GM19438 (cell line): ENCODE results near the gene ZNF576.
"Not testable (repeated sequence)": the region's sequence is repeated elsewhere in the genome, so short reads cannot be mapped to it uniquely, and the experiment has no call there.

ENCODE experiments used
- ATAC-seq: cut with Tn5 transposase; IDR thresholded peaks from one replicate; pipeline ENCODE4 v1.9.1; 2021; ENCODE audit warnings: low read depth; ENCODE audit not compliant: unreplicated experiment

ZNF576 gene, protein sequence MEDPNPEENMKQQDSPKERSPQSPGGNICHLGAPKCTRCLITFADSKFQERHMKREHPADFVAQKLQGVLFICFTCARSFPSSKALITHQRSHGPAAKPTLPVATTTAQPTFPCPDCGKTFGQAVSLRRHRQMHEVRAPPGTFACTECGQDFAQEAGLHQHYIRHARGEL

DNA sequence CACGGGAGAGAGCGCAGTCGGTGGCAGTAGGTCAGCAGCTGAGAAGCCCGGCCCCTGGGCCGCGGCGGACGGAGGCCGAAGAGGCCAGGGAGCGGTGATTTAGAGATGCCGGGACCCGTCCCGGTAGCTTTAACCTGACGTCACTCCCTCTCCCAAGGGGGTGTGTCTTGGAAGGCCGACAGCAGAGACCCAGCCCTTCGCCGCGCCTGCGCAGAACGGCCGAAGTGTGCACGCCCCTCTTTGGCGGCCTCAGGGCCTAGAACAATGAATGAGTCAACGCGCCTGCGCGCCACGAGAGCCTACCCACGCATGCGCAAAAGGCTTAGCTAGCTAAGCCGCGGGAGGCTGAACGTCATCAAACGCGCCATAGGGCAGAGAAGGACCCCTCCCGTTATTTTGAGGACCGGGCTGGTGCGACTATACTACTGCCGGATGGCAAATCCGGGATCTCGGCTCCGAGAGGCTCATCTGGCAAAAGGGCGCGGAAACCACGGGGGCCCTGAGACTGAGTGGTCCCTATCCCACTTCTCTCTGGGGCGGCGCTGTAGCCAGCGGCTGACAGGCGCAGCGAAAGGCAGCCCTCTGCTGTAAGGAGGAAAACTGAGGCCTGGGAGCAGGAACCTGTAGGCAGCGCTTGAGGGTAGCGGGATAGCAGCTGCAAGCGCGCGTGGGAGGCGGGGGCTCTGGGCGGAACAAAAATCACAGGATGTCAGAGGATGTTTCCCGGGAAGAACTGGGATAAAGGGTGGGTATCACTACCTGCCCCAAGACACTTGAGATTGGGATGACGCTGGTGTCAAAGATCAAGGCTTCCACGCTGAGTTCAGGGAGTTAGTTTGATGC, at the start of gene ZNF576, which contains the start of gene IRGQ:
TSS of gene ZNF576 (plus strand) at position 597 of the 843 bp plus-strand sequence. CDS start 514 bp downstream, outside the sequence.
TSS of gene IRGQ (minus strand) at position 136 of the 843 bp plus-strand sequence. CDS start 796 bp downstream, outside the sequence.
- ATAC-seq = peak; percentile 79

DNA sequence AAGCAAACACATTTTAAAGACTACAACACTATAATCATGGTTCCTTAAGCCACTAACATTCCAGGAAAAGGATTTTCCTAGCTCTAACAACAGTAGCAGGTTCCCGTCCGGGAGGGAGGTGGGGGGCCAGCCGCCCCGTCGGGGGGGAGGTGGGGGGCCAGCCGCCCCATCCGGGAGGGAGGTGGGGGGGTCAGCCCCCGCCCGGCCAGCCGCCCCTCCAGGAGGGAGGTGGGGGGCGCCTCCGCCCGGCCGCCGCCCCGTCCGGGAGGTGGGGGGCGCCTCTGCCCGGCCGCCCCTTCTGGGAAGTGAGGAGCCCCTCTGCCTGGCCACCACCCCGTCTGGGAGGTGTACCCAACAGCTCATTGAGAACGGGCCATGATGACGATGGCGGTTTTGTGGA, 48.5 kb upstream of the ZNF576 start:
- ATAC-seq = not testable (repeated sequence)

DNA sequence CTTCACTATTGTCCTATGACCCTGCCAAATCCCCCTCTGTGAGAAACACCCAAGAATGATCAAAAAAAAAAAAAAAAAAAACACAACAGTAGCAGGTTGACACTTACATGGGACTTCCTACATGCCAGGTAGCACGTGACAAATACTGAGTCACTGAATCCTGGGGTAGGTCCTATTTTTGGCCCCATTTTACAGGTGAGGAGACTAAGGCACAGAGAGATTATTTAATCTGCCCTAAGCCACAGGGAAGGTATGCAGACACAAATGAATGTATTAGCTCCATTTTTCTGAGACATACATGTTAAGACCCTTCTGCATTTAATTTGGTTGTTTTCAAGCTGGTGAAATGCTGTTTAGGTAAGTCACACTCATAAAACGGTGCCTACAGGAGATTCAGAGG, 47.7 kb upstream of the ZNF576 start:
- ATAC-seq = no peak

DNA sequence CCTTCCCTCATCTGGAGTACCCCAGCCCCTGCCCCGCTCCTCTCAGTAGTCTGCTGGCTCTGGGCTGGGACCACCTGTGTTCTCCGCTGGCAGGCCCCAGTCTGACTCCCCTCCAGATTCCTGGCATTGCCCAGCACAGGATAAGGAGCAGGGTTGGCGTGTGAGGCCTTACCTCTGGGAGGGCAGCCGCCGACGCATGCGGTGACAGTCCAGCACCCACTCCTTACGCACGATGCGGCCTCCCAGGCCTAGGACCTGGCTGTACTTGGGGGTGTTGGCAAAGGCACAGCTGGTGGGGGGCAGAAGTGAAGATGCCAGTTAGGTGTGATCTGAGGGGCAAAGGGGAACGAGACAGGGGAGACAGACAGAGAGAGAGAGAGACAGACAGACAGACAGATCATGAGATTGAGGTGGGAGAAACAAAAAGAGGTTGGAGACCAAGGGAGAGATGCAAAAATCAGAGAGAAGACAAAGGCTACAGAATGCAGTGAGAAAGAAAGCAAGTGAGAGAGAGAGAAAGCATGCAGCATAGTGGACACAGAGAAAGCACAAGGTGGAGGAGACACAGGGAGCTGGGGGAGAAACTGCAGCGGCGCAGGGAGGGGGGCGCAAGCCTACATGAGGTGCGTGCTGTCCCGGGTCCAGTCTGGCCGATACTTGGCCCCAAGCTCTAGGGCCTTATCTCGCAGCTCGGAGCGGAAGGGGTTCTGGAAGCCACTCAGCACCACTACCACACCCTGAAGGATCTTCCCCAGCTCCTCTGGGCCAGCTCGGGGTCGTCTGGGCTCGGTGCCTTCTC, 44.8 kb upstream of the ZNF576 start:
- ATAC-seq = no peak

DNA sequence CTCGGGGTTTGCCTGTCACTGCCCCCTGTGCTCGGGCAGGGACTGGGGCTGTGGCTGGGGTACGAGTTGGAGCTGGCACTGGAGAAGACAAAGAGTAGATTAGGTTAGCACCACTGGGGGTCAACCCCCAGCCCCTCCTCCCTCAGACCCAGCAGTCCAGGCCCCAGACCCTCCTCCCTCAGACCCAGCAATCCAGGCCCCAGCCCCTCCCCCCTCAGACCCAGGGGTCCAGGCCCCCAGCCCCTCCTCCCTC, 44.3 kb upstream of the ZNF576 start:
- no peak for ATAC-seq

DNA sequence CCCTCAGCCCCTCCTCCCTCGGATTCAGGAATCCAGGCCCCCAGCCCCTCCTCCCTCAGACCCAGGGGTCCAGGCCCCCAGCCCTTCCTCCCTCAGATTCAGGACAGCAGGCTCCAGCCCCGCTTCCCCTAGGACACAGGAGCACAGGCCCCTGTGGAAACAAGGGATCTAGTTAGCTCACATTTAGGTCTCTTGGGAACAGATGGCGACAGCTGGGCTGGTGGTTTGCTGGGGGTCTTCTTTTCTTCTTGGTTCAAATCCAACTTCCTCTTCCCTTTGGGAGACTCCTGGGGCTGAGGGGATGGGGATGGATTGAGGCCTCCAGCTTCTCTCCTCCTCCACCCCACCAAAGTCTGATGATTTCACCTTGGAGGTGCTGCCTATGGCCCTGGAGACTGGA, 43.8 kb upstream of the ZNF576 start:
- ATAC-seq = no peak

DNA sequence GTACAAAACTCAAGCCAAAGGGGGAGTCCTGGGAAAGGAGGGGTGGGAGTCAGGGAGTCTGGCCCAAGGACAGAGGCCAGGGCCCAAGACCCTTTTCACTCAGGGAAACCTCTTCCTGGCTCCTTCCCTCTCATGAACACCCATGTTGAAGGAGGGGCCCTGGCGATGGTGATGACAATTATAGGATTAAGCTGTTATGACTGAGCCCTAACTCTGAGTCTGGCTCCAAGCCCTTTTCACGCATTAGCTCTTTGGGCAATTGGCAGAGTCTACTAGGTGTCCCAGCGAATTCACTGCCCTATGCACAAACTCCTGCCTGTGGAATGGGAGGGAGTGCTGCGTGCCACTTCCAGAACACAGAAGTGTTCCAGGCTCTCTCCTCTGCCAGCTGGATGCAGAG, 42.7 kb upstream of the ZNF576 start:
- ATAC-seq = no peak

DNA sequence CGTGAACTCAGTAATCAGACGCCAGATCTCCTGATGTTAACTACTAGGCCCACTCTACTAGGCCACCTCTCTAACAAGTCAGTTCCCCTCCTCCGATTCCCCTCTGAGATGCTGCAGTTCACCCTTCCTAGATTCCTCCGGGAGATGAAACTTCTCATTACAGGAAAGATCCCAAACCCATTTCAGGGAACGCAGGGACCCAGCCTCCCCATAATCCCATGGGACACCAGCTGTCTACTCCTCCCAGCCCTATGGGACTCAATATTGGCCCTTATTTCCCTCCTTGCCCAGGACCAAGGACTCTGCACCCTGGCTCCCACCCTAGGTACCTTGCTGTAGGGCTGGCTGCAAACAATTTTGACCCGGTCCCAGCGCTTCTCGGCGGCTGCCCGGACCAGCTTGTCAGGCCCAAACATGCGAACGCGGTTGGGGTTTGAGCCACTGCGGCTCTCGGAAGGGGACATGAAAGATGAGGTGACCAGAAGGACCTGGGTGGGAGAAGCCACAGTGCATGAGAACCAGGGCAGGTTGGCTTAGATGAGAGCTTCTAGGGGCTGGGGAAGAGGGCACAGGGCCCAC, 42.0 kb upstream of the ZNF576 start:
- ATAC-seq = no peak

DNA sequence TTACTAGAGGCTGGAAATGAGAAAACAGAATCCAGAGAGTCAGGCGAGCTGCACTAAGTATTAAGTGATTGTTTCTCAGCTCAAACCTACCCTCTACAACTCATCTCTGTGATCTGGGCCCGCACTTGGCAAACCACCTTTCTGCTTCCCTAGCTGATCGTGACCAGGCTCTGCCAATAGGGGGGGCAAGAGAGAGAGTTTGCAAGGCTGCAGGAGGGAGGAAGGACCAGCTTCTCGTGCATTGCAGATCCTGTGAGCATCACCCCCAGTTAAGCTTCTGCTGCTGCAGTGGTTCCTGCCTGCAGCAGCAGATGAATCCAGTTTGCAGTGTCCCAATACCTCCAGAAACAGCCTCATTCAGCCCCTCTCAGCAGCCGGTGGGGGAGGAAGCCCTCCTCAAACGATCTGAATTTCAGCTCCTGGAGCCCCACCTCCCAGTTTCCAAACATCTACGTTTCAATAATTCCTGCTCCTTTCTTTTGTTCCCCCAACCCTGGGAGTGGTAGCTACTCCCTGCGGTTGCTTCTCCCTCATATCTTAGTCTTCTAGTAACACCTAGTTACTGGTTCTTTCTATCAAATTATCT, 41.1 kb upstream of the ZNF576 start:
- ATAC-seq = no peak

DNA sequence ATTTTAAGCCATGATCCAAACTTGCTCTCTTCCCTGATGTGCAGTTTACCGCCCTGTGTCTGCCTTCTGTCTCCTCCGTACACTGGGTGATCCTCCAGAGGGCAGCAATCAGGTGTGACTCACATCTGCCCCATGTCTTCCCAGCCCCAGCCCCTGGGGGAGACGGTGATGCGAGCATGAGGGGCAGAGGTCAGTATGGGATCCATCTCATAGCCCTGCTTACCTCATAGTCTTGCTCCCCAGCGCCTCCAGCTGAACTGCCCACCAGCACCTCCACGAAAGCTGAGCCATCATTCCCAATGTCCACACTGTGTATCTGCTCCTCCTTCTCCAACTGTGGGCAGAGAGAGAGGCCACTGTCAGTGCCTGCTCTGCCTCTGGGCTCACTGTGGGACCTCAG, 35.7 kb upstream of the ZNF576 start:
- ATAC-seq = no peak

DNA sequence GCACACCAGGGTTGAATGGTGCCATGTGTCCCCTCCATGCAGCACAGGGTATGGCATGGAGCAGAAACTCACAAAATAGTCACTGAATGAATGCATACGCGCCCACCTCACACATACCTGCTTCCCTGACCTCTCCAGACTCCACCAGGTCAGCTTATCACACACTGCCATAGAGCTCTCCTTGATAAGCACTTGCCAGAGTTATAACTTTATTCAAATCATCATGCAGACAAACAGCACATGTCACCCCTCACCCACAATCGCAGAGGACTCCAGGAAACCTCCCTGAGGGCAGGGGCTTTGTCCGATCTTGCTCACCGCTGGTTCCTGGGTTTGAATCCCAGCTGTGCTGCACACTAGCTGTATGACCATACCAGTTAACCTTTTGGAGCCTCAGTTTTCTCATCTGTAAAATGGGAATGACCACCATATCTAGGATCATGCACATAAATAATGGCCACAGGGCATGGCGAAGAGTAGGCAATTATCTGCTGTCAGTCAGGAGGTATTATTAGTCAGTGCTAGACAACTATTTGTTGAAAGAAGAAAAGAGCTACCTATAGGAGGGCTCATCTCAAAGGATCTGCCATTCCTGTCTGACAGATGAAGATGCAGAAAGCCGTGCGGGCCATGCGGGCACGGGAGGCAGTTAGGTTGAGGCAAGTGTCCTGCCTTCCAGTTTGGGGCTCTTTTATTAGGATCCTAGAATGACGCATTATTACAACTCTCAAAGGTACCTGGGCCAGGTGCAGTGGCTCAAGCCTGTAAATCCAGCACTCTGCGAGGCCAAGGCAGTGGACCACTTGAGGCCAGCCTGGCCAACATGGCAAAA, 35.0 kb upstream of the ZNF576 start:
- ATAC-seq = no peak

DNA sequence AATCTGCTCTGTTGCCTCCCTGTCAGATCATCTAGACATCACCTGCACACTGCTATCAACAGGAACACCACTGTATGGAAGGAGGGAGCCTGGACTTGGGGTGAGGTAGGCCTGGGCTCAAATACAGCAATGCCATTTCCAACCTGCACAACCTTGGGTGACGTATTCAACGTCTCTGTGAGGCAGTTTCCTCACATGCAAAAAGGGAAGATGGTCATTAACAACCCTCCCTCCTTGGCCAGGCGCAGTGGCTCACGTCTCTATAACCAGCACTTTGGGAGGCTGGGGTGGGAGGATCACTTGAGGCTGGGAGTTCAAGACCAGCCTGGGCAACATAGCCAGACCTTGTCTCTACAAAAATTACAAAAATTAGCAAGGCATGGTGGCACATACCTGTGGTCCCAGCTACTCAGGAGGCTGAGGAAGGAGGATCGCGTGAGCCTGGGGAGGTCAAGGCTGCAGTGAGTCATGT, 34.1 kb upstream of the ZNF576 start:
- ATAC-seq = no peak

DNA sequence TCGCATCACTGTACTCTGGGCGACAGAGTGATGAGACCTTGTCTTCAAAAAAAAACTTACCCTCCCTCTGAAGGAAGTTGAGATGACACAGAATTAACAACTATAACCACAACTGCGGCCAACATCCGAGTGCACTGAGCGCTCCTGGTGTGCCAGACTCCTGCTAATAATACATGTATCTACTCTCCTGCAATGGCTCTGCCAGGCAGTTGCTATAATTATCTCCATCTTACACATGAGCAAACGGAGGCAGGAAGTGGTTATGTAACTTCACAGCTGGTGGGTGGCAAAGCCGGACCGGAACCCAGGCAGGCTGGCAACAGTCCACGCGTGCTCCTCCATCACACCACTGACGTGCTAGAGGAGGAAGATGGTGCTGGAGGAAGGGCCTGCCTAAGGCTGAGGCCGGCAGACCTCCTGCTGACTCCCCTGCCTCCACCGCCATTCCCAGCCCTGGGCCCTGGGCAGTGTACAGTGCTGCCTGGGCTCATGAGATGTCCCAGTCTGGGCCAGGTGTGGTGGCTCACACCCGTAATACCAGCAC, 33.6 kb upstream of the ZNF576 start:
- peak; percentile 74 for ATAC-seq

DNA sequence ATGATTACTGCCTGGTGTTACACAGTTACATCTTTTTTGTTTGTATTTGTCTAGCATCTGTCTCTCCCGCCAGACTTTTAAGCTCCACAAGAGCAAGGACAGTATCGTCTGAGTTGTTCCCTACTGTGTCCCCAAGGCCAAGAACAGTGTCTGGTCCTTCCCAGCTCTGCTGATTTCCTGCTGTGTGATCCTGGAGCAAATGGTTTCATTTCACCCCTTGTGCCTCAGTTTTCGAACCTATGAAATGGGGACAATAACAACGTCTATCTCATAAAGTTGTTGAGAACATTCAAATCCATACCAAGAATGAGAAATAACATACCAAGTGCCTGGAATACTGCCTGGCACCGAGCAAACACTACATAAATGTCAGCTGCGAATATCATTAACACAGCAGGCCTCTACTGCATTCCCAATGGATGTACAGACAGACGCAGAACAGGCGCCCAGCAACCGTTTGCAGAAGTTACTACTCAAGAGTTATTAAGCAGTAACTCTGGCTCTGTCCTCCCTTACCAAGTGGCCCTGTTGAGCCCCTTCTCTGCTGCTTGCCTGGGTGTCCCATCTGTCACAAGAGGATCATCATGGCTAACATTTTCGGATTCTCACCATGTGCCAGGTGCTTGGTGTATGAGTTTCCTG, 32.5 kb upstream of the ZNF576 start:
- no peak for ATAC-seq

DNA sequence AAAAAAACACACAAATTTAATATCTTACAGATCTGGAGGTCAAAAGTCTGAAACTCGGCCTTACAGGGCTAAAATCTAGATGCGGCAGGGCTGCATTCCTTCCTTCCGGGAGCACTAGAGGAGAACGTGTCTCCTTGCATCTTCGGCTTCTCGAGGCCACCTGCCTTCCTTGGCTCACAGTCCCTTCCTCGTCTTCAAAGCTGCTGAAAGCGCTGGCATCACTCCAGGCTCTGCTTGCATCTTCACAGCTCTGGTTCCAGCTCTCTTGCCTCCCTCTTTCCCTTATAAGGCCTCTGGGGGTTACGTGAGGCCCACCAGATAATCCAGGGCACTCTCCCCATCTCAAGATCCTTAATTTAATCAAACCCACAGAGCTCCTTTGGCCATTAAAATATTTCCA, 31.6 kb upstream of the ZNF576 start:
- ATAC-seq = no peak

DNA sequence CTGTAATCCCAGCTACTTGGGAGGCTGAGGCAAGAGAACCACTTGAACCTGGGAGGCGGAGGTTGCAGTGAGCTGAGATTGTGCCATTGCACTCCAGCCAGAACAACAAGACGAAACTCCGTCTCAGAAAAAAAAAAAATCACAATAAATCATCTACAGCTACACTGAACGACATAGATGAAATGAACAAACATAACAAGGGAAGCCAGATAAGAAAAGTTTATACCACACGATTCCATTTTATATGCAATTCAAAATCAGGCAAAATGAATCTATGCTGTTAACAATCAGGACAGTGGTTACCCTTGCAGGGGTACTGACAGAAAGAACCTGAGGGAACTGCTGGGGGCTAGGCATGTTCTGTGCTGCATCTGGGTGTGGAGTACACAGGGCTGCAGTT, 26.7 kb upstream of the ZNF576 start:
- no peak for ATAC-seq

DNA sequence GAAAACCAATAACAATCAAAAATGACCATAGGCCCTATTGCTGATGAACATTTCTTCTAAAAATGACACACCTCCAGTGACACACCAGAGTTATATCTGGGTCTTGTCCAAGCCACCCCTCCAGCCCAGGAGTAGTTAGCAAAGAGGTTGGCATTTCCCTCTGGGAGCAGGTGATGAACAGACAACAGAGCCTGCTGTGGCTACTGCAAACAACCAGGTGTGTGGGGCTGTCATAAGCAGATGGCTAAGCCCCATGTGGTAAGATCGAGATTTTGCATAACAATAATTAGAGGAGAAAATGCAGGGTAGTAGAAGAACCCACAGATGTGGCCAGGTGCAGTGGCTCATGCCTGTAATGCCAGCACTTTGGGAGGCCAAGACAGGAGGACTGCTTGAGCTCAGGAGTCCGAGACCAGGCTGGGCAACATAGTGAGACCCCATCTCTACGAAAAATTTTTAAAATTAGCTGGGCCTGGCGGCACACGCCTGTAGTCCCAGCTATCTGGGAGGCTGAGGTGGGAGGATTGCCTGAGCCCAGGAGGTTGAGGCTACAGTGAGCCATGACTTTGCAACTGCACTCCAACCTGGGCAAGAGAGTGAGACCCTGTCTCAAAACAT, 26.1 kb upstream of the ZNF576 start:
- ATAC-seq = no peak

DNA sequence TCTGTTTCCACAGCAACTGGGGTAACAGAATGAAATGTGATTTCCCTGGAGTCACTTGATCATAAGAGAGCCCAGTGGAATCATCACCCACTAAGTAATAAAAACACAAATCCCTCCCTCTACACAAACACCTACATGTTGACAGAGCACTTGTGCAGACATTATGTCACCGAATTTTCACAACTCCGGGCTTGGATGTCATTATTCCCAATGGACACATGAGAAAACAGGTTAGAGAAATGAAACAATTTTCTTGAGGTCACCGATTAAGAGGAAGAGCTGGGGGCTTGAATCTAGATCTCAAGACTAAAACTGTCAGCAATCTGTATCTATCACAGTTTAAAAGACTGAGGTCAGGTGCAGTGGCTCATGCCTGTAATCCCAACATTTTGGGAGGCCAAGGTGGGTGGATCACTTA, 24.2 kb upstream of the ZNF576 start:
- no peak for ATAC-seq
